ENCODE data around the gene KRT6A.

GRCh38 chr12:52539821-52540173 is 46.7 kb upstream of the KRT6A start:
- no peak for TF ChIP-seq POLR2A (IDR thresholded peaks at IDR 0.05; ENCODE audit: low read length)
- TF ChIP-seq GATA1 (IDR thresholded peaks at IDR 0.05; ENCODE audit: low read depth, low read length): no peak

All from erythroblast (primary cell).